Left ventricle myocardium inferior (tissue), 1 donor: Measurements from ENCODE around the gene IER5L. TPM values are rescaled to one million over a fixed set of nuclear protein-coding genes. Genes with fewer than 3 reads are reported as not detected.
"Not testable (repeated sequence)": the region's sequence is repeated elsewhere in the genome, so short reads cannot be mapped to it uniquely, and the experiment has no call there.

ENCODE experiments used
- DNase-seq: peaks from one replicate; pipeline ENCODE4 v3.0.0-alpha.2; 2020
- H3K27ac ChIP-seq: fragments of 200-600 bp; replicated peaks from 2 replicates; pipeline ENCODE4 v1.8.0; 2021
- H3K27me3 ChIP-seq: fragments of 200-600 bp; 2 replicates; pipeline ENCODE4 v1.8.0; 2021; ENCODE audit warnings: low read depth
- H3K36me3 ChIP-seq: fragments of 200-600 bp; 2 replicates; pipeline ENCODE4 v1.8.0; 2021
- H3K4me1 ChIP-seq: fragments of 200-600 bp; 2 replicates; pipeline ENCODE4 v1.8.0; 2021
- H3K4me3 ChIP-seq: fragments of 200-600 bp; 2 replicates; pipeline ENCODE4 v1.8.0; 2021; ENCODE audit warnings: mild to moderate bottlenecking, moderate library complexity
- H3K9me3 ChIP-seq: fragments of 200-600 bp; replicated peaks from 2 replicates; pipeline ENCODE4 v1.8.0; 2021
- CTCF ChIP-seq: fragments of 200-600 bp; IDR thresholded peaks from 2 replicates; pipeline ENCODE4 v1.8.0; 2021; ENCODE audit warnings: antibody characterized with exemption, mild to moderate bottlenecking, borderline replicate concordance
- intact Hi-C: fragments of 100-400 bp; cut with micrococcal nuclease; formaldehyde crosslinking; loops from one replicate; pipeline ENCODE4 v1.11.0; 2022
- total RNA-seq: library from RNA; stranded (reverse); fragmentation: NEBNext Ultra II Directional; extraction: Animal tissue kit (Norgen Biotek cat#: 25700); gene quantifications from one replicate; pipeline ENCODE4 v1.2.1, GENCODE V29; 2021
- donor health status: DM: no; HTN: yes; CAD: no; lungs with severe emphysema.

Gene IER5L
- total RNA-seq, 1 donor from 2014 or later = 3.8 TPM

- peak overlapping the region; percentile 81 for H3K27ac ChIP-seq
- intact Hi-C loops = loop anchor here (10.0 kb wide), 1 partner anchor 146 kb away; no protein-coding TSS in a partner anchor
- no peak overlapping the region for H3K4me3 ChIP-seq
- no peak for TF ChIP-seq CTCF
- H3K36me3 ChIP-seq = no peaks in the 10 kb centered on the region
- H3K4me1 ChIP-seq = peaks cover 24% of the 10 kb centered on the region
- H3K9me3 ChIP-seq = no peaks in the 10 kb centered on the region
- H3K27me3 ChIP-seq = peaks cover 16% of the 10 kb centered on the region
- no peak for DNase-seq
Measured at GRCh38 chr9:129199044-129199435, 21.0 kb upstream of the IER5L start.

- intact Hi-C loops = loop anchor here (10.0 kb wide), 1 partner anchor 146 kb away; no protein-coding TSS in a partner anchor
- Histone ChIP-seq H3K27ac (peak overlapping the region; percentile 81), H3K9me3 (no peaks in the 10 kb centered on the region), H3K36me3 (no peaks in the 10 kb centered on the region), H3K27me3 (peaks cover 22% of the 10 kb centered on the region), H3K4me1 (peaks cover 23% of the 10 kb centered on the region), H3K4me3 (peak overlapping the region; percentile 29)
- no peak for TF ChIP-seq CTCF
- DNase-seq = peak; percentile 59
Measured at GRCh38 chr9:129198319-129199043, 20.4 kb upstream of the IER5L start.

- TF ChIP-seq CTCF = no peak
- peak overlapping the region; percentile 81 for H3K27ac ChIP-seq
- H3K9me3 ChIP-seq = no peaks in the 10 kb centered on the region
- no peaks in the 10 kb centered on the region for H3K36me3 ChIP-seq
- H3K27me3 ChIP-seq = peaks cover 27% of the 10 kb centered on the region
- peaks cover 18% of the 10 kb centered on the region for H3K4me1 ChIP-seq
- intact Hi-C loops = loop anchor here (10.0 kb wide), 1 partner anchor 147 kb away; no protein-coding TSS in a partner anchor
- peak overlapping the region; percentile 29 for H3K4me3 ChIP-seq
- peak; percentile 34 for DNase-seq
Measured at GRCh38 chr9:129197978-129198318, 19.9 kb upstream of the IER5L start.

- not testable (repeated sequence) for H3K9me3 ChIP-seq, H3K36me3 ChIP-seq, DNase-seq, H3K4me3 ChIP-seq, H3K27ac ChIP-seq
- Histone ChIP-seq H3K27me3 (peaks cover 28% of the 10 kb centered on the region), H3K4me1 (peaks cover 13% of the 10 kb centered on the region)
- intact Hi-C loops = loop anchor here (10.0 kb wide), 1 partner anchor 148 kb away; no protein-coding TSS in a partner anchor
Measured at GRCh38 chr9:129197045-129197444, 19.0 kb upstream of the IER5L start.

GRCh38 chr9:129195606-129196005, 17.5 kb upstream of the IER5L start:
- Histone ChIP-seq H3K27me3 (peaks cover 28% of the 10 kb centered on the region), H3K27ac (no peak overlapping the region), H3K4me3 (no peak overlapping the region), H3K36me3 (no peaks in the 10 kb centered on the region), H3K4me1 (peaks cover 13% of the 10 kb centered on the region), H3K9me3 (peaks cover 11% of the 10 kb centered on the region)
- intact Hi-C loops = loop anchor here (10.0 kb wide), 1 partner anchor 149 kb away; no protein-coding TSS in a partner anchor
- TF ChIP-seq CTCF = no peak
- DNase-seq = no peak

- intact Hi-C loops = loop anchor here (10.0 kb wide), 1 partner anchor 151 kb away; no protein-coding TSS in a partner anchor
- Histone ChIP-seq H3K4me1 (peaks cover 13% of the 10 kb centered on the region), H3K9me3 (peaks cover 11% of the 10 kb centered on the region), H3K4me3 (no peak overlapping the region), H3K36me3 (no peaks in the 10 kb centered on the region), H3K27ac (no peak overlapping the region), H3K27me3 (peaks cover 28% of the 10 kb centered on the region)
- no peak for DNase-seq
- no peak for TF ChIP-seq CTCF
Measured at GRCh38 chr9:129194221-129194620, 16.2 kb upstream of the IER5L start.
